ENCODE measurements around the gene NRXN3.

Gene NRXN3

DNA sequence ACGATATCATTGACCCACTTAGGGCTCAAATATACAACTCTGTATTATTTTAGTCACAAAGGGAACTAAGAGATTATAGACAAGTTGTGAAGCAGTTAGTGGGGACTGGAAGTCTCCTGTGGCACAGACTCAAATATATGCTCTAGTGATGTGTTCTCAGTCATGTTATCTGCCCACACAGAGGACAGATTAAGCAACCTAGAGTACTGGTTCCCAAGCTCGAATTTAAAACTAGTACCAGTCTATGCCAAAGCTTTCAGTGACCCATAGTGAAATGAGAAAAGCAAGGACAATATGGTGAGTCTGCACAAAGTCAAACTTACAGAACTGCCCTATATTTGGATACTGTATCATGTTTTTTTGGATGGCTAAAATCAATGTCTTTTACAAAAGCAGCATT lies 1651.9 kb downstream of the NRXN3 start:
- no peak for DNase-seq

DNA sequence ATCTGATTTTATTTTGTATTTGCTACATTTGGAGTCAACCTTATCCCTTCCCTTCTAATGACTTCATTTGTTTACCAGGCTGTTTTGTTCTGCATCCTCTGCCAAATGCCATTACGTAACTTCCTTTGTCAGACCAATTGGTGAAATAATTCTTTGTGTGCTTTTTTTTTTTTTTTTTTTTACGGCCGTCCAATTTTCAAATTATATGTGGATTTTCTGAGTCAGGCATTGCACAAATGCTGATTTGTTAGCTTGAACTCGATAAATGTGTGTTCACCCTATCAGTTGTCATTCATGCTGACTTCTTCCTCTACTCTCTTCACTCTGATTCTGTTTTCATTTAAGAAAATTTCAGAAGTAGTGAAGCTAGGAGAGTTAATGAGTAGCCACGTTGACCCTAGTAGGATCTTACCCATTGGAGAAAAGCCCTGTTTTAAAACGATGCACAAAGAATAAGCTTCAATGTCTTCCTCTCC lies 1654.9 kb downstream of the NRXN3 start:
- DNase-seq = no peak

DNA sequence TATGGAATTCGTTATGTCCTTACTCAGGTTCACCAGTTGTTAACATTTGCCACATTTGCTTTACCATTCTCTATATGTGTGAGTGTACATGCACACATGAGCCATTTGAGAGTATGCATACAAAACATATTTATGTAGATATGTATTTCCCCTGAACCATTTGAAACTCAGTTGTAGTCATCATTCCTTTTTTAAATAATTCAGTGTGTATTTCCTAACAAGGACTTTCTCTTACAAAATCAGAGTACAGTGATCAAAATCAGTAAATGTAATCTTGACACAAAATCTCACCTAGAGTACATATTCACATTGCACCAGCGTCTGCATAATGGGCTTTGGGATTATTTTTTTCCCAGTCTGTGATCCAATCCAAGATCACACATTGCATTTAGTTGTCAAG lies 1656.2 kb downstream of the NRXN3 start:
- DNase-seq = no peak

DNA sequence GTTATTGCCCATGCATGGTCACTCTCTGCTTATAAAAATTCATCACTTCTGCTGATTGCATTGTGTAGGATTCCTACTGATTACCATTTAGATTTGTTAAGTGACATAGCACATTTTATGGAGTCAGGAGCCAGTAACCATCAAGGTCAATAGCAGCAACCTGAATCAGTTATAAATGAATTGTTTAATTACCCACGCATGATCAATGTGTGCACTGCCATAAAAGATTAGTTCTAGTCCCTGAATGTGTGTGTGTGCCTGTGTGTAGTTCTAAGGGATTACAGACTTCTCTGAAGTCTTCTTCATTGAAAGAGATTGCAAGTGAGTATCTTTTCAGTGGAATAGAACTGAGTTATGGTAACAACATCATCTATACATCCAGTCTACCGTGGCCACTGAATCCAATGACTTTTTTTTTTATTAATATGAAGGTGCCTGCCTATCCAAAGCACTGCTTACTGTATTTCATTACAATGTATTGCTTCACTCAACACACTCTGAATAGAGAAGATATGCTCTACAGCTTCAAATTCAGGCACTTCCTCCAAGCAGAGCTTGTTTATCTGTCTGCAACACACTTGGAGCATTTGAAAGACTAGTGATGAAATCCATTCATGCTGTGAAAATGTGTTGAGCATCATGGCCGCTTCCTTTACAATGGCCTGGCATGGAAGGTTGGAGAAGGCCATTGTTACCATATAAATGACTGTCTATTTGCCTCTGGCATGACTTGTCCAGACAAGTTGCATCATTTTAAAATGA lies 1659.4 kb downstream of the NRXN3 start:
- DNase-seq = no peak

DNA sequence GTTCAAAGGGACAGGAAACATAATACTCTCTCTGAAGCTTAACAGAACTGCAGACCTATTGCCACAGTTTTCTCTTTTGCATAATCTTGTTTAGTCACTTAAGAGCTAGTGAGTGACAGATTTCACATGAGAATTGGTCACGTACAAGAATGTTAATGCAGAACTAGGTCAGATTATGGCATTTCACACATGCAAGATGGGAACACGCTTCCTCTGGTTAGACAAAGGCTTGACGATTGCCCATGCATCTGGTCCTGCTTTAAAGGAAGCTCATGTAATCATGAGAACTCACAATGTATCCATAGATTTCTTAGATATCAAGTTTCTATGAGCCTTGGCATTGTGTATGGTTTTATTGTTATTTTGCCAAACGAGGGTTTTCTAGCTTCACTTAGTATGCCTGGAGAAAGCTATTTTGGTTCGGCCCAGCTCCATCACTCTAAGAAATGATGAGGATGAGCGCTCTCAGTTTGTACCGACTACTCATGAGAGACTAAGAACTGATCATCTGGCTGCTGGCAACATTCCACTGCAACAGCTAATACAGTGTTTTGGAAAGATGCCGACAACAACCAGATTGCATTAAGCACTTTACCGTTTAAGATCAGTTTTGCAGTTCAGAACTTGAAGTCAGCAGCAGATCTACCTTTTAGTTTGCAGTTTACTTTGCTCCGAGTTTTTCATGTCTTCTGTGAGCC lies 1661.2 kb downstream of the NRXN3 start:
- no peak for DNase-seq

DNA sequence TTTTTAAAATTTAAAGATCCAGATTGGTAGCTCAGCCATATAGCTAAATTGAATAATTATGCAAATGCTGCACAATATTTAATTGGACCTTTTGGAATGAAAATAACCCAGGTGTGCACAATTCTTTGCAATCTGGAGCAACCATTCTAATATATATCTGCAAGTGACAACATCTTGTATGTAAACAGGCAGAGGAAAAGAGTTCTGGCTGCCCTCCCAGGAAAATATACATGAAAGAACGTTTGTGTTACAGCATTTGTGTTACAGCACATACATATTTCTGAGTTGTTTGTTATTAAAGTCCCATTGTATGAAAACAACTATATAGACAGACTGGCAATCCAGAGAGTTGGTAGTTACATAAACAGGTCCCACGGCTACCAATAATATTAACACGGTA lies 1663.6 kb downstream of the NRXN3 start:
- no peak for DNase-seq

DNA sequence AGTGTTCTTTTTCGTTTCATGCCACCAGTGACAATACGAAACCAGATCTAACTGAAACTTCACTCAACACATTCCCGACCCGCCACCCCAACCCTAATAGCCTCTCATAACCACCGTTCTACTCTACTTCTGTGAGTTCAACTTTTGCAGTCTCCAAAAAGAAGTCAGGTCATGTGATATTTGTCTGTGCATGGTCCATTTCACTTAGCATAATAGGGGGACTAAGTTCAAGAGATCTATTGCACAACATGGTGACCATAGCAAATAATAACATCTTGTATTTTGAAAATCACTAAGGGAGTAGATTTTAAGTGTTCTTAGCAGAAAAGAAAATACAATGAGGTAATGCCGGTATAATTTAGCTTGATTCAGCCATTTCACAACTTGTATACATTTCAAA lies 1664.7 kb downstream of the NRXN3 start:
- no peak for DNase-seq

DNA sequence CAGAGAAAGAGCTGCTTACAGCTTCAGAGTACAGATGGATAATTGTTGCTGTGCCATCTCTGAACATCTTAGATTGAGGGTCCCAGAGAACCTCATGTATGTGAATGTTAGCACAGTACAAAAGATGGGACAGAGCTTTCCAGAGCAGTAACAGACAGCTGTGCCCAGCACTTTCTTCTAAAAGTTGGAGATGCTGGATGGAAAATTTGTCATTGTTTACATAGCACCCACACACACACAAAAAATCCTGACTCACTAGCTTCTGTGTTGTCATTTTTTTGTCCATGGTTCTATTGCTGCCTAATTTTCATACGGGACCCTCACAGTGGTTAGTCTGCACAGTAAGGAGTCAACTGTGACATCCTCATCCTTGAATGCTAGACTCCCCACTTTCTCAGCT lies 1666.4 kb downstream of the NRXN3 start:
- no peak for DNase-seq

DNA sequence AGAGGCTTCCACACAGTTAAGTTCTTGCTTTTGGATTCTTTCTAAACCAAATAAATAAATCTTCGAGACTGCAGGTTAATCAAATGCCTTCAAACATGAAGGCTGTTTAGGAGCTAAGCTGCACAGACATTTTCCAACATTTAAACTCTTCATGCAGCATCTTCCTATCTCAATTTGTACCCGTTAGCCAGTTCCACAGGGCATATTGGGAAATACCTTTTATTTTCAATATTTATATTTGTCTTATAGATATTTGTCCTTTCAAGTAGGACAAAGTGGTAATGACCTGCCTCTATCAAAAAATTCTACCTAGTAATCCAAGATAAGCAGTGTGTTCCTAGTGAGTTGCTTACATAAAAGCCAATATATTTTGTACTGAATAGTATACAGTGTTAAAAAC lies 1667.5 kb downstream of the NRXN3 start:
- DNase-seq = no peak

DNA sequence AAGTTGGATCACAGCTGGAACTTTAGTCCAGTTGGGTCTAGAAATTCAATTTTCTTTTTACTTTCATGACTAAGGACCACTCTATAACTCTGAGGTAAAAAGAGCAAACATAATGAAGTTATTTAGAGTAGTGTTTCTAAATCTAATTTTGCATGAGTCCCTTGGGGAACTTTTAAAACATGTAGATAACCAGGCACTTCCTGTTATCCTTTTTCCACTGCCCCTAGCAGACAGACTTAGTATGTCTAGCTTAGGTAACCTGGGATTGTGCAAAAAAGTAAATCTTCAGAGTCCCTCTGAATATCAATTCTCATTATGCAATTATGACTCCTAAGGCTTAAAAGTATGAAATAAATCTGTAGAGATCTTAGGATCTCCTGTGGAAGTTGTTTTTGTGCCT lies 1669.9 kb downstream of the NRXN3 start:
- no peak for DNase-seq

DNA sequence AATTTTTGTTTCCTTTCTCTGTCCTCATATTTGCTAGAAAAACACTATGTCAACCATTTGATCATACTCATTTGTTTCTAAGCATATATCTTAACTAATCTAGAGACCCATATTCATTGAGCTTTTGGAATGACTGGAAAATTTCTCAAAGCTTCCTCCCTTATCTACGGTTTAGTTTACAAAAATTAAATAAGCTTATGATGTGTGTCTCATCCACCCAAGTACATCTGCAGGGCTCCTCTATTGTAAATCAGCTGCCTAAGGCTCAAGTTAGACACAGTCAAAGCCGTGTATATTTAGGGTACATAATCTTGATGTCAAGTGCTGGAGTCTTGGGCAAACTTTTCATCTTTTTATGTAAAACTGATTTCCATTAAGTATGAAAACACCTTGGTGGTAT lies 1670.7 kb downstream of the NRXN3 start:
- no peak for DNase-seq

DNA sequence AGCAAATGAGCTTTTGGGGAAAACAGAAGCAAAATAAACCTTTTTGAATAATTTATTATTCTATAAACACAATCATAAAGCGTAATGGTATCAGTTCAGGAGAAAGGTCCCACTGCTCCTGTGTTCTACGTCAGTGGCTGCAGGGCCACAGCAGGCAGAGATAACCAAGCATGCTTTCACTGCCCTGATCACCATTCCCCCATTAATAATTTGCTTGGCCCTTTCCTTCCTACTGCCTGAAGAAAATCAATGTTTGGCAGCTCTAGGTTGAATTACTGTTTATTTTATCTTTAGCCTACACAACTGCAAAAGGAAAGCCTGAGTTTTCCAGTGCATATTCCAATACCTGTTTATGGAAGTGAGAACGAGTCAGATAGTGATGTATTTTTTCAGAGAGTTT lies 1671.3 kb downstream of the NRXN3 start:
- no peak for DNase-seq

DNA sequence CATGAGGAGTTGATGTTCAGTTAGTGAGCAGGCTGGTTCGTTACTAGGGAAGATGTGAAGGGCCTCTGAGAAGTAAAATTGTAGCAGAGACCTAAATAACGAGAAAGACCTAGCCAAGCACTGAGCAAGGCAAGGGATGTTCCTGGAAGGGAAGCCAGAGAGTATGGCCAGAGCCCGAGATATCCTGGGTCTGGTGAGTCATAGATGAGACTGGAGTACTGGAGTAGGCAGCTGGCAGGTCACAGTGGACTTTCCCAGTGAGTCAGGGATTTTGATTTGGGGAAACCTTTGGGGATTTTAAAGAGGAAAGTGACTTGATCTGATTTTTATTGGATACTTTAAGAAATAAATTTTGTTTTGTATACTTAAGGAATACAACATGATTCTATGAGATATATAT lies 1672.1 kb downstream of the NRXN3 start:
- DNase-seq = no peak

DNA sequence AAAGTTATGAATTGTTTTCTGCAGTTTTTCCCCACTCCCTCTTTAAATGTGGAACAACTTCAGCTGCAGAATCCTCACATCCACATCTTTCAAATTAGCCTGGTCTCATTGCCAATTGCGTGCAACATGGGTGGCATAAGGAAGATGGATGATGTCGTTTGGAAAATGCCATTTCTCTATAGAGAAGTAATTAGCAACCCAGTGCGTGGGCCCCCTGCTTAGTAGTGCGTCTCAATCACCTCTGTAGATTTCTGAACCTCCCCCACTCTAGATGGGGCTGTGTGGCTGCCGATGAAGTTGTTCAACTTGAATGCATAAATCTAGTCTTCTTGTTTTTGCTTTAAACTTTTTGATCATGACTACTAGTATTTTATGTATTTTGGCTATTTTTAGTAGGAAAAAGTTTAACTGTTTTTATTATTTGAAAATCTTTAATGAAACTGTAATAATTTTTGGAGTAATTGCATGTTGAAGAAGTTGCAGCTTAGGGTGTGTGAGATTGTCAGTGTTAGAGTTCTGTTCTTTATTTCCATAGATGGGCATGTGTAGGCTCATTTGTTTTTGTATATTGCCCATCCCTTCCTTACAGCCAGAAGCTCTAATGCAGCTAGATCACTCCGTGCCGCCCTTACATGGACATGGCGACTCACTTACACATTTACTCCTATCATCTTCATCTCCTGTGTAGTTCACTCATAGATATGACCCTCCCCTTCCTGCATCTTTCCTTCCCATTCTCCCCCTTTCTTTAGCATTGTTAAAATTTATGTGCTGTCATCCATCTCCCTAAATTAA lies 1683.0 kb downstream of the NRXN3 start:
- DNase-seq = no peak

DNA sequence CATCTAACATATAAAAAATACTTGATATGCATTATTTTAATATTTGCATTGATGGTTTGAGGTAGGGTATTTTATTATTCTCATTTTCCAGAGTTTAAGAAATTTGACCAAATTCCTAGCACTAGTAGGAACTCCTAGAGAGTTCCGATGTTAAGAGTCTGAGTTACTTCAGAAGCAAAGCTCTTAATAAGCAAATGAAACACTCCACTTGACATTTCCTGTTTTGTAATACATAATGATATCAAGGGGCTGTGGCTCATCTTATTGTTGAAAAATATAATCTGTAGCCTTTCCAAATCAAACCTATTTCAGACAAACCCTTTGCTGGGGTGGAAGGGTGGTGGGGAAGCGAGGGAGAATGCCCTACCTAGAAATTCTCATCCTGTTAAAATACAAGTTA lies 1685.6 kb downstream of the NRXN3 start:
- DNase-seq = no peak

DNA sequence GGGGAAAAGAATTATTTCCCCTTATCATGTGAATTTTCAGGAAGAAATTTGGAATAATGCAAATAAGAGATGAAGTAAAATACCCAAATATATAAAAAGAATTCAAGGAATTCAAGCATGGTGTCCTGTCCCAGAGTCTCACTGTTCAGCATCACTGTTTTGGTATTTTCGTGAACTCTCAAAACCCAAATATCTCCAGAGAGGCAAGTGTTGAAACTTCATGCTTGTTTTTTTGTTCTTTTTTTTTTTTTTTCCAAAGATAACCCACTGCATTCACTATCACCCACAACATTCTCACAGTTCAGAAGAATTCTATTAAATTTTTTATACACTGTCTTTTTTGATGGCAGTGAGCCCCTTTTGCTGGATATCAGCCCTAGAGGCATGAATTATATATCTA lies 1686.2 kb downstream of the NRXN3 start:
- DNase-seq = no peak

DNA sequence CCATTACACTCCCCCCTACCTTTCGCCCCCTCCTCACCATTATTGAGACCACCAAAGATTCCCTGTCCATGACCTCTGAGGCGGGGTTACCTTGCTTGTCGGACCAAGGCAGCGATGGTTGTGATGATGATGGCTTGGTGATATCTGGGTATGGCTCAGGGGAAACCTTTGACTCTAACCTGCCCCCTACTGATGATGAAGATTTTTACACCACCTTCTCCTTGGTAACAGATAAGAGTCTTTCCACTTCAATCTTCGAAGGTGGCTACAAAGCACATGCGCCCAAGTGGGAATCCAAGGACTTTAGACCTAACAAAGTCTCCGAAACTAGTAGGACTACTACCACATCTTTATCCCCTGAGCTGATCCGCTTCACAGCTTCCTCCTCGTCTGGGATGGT lies 1690.9 kb downstream of the NRXN3 start:
- no peak for DNase-seq

DNA sequence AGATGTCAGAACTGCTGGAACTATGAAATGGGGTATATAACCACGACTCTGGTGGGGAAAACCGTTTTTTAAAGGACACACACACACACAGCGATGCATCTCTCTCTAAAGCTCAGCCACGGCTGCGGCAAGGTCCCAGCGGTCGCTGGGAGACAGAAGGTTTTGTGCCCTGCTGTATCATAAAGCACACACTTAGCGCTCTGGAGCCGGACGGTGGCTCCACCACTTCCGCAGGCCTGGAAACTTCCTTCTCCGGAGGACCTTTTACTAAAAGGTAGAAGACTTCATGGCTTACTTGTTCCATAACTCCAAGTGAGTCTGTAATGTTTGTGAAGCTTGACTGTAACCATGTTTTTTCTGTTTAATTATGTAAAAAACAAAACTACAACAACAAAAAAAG lies 1691.9 kb downstream of the NRXN3 start:
- DNase-seq = no peak

DNA sequence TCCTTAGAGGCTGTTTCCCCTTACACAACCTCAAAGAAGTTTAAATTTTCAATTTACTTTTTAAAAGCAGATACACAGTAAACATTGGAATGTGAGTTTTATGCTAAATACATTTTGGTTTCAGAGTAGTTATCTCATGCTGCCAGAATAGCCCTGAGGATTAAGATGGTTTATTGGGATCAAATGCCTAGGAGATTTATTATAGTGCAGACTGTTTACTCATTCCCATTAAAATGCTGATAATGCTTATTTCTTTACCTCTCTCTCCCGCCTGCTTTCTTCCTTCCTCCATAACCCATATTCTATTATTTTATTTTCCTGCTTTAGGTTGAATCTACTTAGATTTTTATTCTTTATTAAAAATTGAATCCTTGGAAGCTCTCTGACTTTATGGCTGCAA lies 1701.0 kb downstream of the NRXN3 start:
- no peak for DNase-seq

DNA sequence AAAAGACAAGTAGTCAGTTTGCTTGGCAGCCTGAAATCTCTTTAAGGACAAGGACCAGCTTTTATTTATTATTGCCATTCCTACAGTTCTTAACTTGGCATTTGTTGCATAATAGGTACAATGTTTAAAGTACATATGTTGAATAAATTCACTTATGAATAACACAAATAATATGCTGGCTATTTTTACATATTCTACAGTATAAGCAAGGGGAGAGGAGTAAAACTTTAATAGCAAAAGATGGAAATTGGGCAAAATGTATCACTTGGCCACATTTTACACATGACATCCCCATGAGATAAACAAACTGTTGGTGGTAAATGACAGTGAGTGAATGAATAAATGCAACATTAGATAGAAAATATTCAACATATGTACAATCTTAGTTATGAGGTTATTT lies 1708.1 kb downstream of the NRXN3 start:
- DNase-seq = no peak

DNA sequence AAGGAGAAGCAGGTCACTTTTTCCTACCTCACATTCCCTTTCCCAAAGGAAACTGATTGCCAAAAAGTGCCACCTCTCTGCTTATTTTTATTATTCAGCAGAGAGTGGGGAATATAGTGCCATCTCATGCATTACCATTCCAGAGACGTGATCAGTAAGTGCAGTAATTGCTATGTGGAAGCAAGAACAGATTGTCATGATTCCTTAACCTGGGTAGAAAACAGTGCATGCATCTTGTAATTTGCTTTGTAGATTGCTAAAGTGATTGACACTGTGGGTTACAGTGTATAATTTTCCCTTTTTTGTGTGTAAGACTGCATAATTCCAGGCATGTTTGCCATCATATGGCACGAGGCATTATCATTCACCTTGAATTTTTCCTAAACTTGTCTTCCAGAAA lies 1708.6 kb downstream of the NRXN3 start:
- no peak for DNase-seq

DNA sequence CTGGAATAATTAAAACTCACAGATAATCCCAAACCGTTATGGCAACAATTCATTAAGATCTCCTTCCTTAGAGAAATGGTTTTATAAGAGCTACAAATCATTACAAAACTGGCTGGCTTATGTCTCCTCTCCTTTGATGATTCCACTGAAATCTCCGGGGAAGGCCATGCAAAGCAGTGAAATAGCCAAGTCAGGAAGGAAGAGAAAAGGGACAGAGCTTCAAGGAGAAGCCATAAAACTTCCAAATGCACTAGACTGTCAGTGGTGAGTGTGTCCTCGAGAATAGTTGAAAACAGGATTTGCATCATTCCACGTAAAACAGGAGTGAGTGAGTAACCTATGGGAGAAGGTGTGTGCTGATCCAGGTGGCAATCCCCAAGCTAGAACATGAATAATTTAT lies 1711.1 kb downstream of the NRXN3 start:
- no peak for DNase-seq

DNA sequence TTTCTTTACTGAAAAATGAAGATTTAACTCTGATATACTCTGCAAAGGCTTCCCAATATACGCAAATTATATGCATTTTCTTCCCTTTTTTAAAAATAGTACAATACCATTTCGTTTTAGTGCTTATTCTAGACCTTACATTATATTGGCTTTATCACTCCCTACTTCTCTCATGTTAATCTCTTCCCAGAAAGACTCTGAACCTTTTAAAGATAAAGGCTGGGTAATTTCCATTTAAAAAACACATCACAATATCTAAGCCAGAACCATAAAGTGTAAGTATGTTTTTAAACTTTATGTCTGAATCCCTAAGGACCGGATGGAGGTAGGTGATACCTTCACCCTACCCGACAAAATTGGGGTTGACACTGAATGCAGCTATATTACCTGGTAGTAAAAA lies 1720.4 kb downstream of the NRXN3 start:
- DNase-seq = no peak

DNA sequence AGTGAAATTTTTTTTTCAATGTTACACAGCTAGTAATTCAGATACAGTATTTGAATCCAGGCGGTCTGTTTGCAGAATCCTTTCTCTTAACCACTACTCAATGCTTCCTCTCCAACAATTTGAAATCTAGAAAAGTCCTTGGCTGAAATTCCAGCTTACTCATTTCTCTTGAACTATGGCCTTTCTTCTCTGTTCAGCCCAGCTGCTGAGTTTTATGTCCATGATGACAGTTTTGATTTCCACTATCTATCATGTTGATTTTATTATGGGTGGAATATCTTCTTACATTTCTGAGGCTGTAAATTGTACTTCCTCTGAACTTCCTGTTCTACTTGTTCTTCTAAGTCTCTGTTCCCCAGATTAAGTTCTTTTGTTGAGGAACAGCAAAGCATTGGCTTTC lies 1725.8 kb downstream of the NRXN3 start:
- no peak for DNase-seq
